Measurements from ENCODE around the gene TSBP1. TPM values are rescaled to one million over a fixed set of nuclear protein-coding genes. Genes with fewer than 3 reads are reported as not detected.

The TSBP1 gene
- total RNA-seq, 1 donor from 2014 or later, result not detected

DNA sequence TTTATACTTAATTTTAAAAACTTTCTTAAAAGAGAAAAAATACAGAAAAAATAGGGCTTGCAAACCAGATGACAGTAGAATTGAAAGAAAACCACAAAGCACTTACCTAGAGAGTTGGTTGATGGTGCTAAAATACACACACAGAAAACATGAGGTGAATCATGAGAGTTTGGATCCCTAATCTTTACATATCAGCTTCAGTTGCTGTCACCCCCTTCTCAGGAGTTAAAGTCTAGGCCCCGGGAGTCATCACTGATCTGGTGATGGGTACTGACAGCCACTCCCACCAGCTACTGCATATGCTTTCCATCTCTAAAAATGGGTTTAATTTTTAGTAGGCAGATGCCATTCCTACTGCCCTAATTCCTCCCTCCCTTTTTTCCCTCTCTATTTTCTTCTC, 16.7 kb downstream of the TSBP1 start:
- H3K9me3 Mint-ChIP-seq (ENCODE audit: low read depth), result no peaks in the 10 kb centered on the region
- no peaks in the 10 kb centered on the region for H3K4me1 Mint-ChIP-seq (ENCODE audit: low read depth)
- H3K27ac Mint-ChIP-seq, result no peak overlapping the region
- TF ChIP-seq, protein P1, sequence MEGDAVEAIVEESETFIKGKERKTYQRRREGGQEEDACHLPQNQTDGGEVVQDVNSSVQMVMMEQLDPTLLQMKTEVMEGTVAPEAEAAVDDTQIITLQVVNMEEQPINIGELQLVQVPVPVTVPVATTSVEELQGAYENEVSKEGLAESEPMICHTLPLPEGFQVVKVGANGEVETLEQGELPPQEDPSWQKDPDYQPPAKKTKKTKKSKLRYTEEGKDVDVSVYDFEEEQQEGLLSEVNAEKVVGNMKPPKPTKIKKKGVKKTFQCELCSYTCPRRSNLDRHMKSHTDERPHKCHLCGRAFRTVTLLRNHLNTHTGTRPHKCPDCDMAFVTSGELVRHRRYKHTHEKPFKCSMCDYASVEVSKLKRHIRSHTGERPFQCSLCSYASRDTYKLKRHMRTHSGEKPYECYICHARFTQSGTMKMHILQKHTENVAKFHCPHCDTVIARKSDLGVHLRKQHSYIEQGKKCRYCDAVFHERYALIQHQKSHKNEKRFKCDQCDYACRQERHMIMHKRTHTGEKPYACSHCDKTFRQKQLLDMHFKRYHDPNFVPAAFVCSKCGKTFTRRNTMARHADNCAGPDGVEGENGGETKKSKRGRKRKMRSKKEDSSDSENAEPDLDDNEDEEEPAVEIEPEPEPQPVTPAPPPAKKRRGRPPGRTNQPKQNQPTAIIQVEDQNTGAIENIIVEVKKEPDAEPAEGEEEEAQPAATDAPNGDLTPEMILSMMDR (IDR thresholded peaks at IDR 0.05; ENCODE audit: unreplicated experiment), result no peak
- no peak for DNase-seq (ENCODE audit: low spot score, unreplicated experiment)
- no peak overlapping the region for H3K4me3 Mint-ChIP-seq (ENCODE audit: low read depth)
- no peaks in the 10 kb centered on the region for H3K27me3 Mint-ChIP-seq
- no peaks in the 10 kb centered on the region for H3K36me3 Mint-ChIP-seq (ENCODE audit: insufficient read depth)

DNA sequence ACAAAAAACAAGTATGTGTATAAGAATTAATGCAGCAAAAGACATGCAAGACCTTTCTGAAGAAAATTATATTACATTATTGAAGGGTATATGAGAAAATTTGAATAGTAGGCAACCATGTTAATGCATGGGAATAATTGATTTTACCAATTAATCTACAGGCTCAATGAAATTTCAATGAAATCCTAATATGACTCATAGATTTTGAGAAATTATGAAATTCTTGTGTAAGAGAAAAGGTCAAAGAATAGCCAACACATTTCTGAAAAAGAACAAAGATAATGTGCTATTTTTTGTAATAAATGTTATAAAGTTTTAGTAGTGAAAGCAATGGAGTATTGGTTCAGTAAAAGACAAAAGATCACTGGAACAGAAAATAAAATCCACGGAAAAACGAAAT, 18.4 kb downstream of the TSBP1 start:
- Mint-ChIP-seq H3K27ac (no peak overlapping the region), H3K4me1 (ENCODE audit: low read depth) (no peaks in the 10 kb centered on the region), H3K27me3 (peaks cover 3% of the 10 kb centered on the region)

DNA sequence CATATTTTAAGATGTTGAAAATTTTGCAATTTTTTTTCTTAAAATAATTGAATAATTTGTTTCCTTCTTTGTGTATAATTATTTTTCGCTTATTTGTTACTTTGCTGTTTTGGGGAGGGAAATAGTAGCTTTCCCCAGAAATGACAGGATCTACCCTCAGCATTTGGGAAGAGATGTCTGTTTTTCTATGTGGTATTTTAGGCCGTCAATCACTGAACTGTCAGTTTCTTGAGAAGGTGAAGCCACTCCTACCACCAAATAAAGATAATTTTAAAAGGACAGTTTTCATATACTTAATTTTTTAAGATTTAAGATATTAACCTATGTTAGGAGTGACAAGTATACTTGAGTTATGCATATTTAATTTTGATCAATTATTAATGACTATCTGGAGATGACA, 31.5 kb downstream of the TSBP1 start:
- no peaks in the 10 kb centered on the region for H3K4me1 Mint-ChIP-seq (ENCODE audit: low read depth)
- H3K36me3 Mint-ChIP-seq (ENCODE audit: insufficient read depth), result no peaks in the 10 kb centered on the region
- DNase-seq (ENCODE audit: low spot score, unreplicated experiment), result no peak
- TF ChIP-seq, protein P1 (IDR thresholded peaks at IDR 0.05; ENCODE audit: unreplicated experiment), result no peak
- H3K27ac Mint-ChIP-seq, result no peak overlapping the region
- H3K9me3 Mint-ChIP-seq (ENCODE audit: low read depth), result no peaks in the 10 kb centered on the region
- H3K27me3 Mint-ChIP-seq, result peaks cover 9% of the 10 kb centered on the region
- no peak overlapping the region for H3K4me3 Mint-ChIP-seq (ENCODE audit: low read depth)

More for the DNA sequence above, 18.4 kb downstream of the TSBP1 start:
- TF ChIP-seq, protein P1 (IDR thresholded peaks at IDR 0.05; ENCODE audit: unreplicated experiment), result no peak
- DNase-seq (ENCODE audit: low spot score, unreplicated experiment), result no peak
- H3K36me3 Mint-ChIP-seq (ENCODE audit: insufficient read depth), result no peaks in the 10 kb centered on the region
- H3K4me3 Mint-ChIP-seq (ENCODE audit: low read depth), result no peak overlapping the region
- H3K9me3 Mint-ChIP-seq (ENCODE audit: low read depth), result no peaks in the 10 kb centered on the region

DNA sequence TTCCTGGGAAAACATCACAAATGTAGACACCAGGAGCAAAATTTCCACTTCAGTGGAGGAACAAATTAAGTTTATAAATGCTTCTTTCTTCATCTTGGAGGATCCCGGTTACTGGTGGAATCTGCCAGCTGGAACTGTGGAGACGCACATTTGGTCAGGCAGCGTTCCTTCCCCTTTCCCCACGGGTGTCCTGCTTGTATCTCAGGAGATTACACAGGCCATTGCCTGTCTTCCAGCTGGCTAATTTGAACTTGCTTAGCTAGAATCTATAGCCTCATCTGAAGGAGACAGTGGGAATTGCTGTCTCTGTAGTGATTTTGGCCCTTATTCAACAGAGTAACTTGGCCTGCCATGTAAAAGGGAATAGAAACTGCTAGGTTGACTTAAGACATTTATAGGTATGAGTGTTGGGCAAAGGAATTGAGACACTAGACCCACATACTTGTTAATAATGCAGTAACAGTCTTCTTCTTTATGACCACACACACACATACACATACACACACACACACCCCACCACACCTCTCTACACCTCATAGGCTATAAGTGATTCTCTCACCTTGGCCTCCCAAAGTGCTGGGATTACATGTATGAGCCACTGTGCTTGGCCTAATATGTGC, 34.4 kb downstream of the TSBP1 start:
- Mint-ChIP-seq H3K4me1 (ENCODE audit: low read depth) (no peaks in the 10 kb centered on the region), H3K4me3 (ENCODE audit: low read depth) (no peak overlapping the region), H3K36me3 (ENCODE audit: insufficient read depth) (no peaks in the 10 kb centered on the region), H3K27ac (no peak overlapping the region), H3K9me3 (ENCODE audit: low read depth) (no peaks in the 10 kb centered on the region), H3K27me3 (no peaks in the 10 kb centered on the region)
- TF ChIP-seq, protein P1 (IDR thresholded peaks at IDR 0.05; ENCODE audit: unreplicated experiment), result no peak
- no peak for DNase-seq (ENCODE audit: low spot score, unreplicated experiment)

DNA sequence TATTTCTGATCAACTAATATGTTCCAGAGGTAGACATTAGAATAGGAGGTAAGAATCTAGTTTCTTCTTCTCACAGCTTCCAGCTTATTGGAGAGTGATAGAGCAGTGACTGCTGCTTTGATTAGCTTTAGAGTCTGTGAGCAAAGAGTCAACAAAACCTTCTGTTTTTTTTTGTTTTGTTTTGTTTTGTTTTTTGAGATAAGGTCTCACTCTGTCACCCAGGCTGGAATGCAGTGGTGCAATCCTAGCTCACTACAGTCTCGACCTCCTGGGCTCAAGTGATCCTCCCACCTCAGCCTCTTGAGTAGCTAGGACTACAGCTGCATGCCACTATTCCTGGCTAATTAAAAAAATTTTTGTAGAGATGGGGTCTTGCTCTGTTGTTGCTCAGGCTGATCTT, 39.3 kb downstream of the TSBP1 start:
- DNase-seq (ENCODE audit: low spot score, unreplicated experiment), result no peak
- H3K4me3 Mint-ChIP-seq (ENCODE audit: low read depth), result no peak overlapping the region
- no peaks in the 10 kb centered on the region for H3K36me3 Mint-ChIP-seq (ENCODE audit: insufficient read depth)
- TF ChIP-seq, protein P1 (IDR thresholded peaks at IDR 0.05; ENCODE audit: unreplicated experiment), result no peak
- H3K27ac Mint-ChIP-seq, result no peak overlapping the region
- H3K27me3 Mint-ChIP-seq, result peaks cover 2% of the 10 kb centered on the region
- no peaks in the 10 kb centered on the region for H3K9me3 Mint-ChIP-seq (ENCODE audit: low read depth)
- no peaks in the 10 kb centered on the region for H3K4me1 Mint-ChIP-seq (ENCODE audit: low read depth)

Measured in progenitor cell of endocrine pancreas (in vitro differentiated cells).